K562 (cell line): Measurements from ENCODE around the gene CPPED1. TPM values are rescaled to one million over a fixed set of nuclear protein-coding genes. Genes with fewer than 3 reads are reported as not detected.

ENCODE experiments used
- ATAC-seq: fragments of 200-7000 bp; cut with Tn5 transposase; 3 replicates; pipeline ENCODE4 v1.9.1; 2020; ENCODE audit warnings: moderate library complexity
- BruUV-seq: library from RNA; stranded (reverse); fragments of 400-500 nt; replicated peaks from 2 replicates; lab custom pipeline; 2021; lab: Mats Ljungman, UMichigan
- CTCF ChIA-PET: fragments of 300-600 bp; formaldehyde crosslinking; extraction: SDS; loops from one replicate; lab custom pipeline; 2021; ENCODE audit warnings: low intra/inter-chr PET ratio; lab: Yijun Ruan, JAX
- POLR2A ChIA-PET: fragments of 300-600, 350-650 bp; sonication (Branson Sonifier 250); formaldehyde crosslinking; extraction: SDS; loops from one replicate; lab custom pipeline; 2021; ENCODE audit warnings: antibody characterized with exemption, inconsistent platforms; lab: Yijun Ruan, JAX
- DNase-seq, 4 experiments: peaks; one replicate each; pipeline versions ENCODE4 v3.0.0 to v3.0.0-alpha.2; 2011 to 2018; ENCODE audit warnings: low spot score in 3 of 4, mixed read lengths in 3 of 4; ENCODE audit errors: extremely low read depth in 1 of 4
- FAIRE-seq: peaks from 2 replicates; lab custom pipeline; 2011; peaks lifted over from hg19 to GRCh38; lab: Jason Lieb, UNC
- H2AFZ ChIP-seq: 2 replicates; pipeline ENCODE4 v1.6.0; 2011; ENCODE audit warnings: low read depth, low read length, control low read depth, inconsistent platforms
- H3K27ac ChIP-seq: fragments of 200-600 bp; 3 replicates; pipeline ENCODE4 v1.8.0; 2011; ENCODE audit warnings: low read depth, mild to moderate bottlenecking, control low read depth, inconsistent platforms, low read length, moderate library complexity, mixed read lengths; ENCODE audit errors: extremely low read depth
- H3K27me3 ChIP-seq, 2 experiments: fragments of 300-600 bp in 1 of 2; 2 replicates in 1 of 2; 3 replicates in 1 of 2; pipeline versions ENCODE4 v1.6.0 to v1.8.0; 2011; ENCODE audit warnings: inconsistent platforms in 2 of 2, low read length in 2 of 2, mild to moderate bottlenecking in 1 of 2, mixed read lengths in 1 of 2, moderate library complexity in 1 of 2; ENCODE audit not compliant: control insufficient read depth in 2 of 2, insufficient read depth in 2 of 2
- H3K36me3 ChIP-seq: fragments of 300-600 bp; 3 replicates; pipeline ENCODE4 v1.8.0; 2011; ENCODE audit warnings: mild to moderate bottlenecking, low read length, inconsistent platforms; ENCODE audit not compliant: control insufficient read depth, insufficient read depth
- H3K4me1 ChIP-seq, 2 experiments: fragments of 200-600 bp in 1 of 2; replicated peaks in 1 of 2; 2 replicates in 1 of 2; 3 replicates in 1 of 2; pipeline versions ENCODE4 v1.5.1 to v1.8.0; 2011; ENCODE audit warnings: inconsistent platforms in 2 of 2, low read length in 2 of 2, mild to moderate bottlenecking in 1 of 2, mixed read lengths in 1 of 2, moderate library complexity in 1 of 2; ENCODE audit not compliant: control insufficient read depth in 2 of 2, insufficient read depth in 2 of 2
- H3K4me2 ChIP-seq: 2 replicates; pipeline ENCODE4 v1.6.1; 2011; ENCODE audit warnings: low read length, control low read depth, inconsistent platforms, mixed read lengths; ENCODE audit not compliant: insufficient read depth
- H3K4me3 ChIP-seq: fragments of 200-600 bp; sonication (generic), shearing (Covaris generic); 2 replicates; pipeline ENCODE4 v1.5.1; 2016; ENCODE audit warnings: control low read depth, inconsistent platforms
- H3K79me2 ChIP-seq: fragments of 200-600 bp; 3 replicates; pipeline ENCODE4 v1.8.0; 2011; ENCODE audit warnings: low read length, inconsistent platforms; ENCODE audit not compliant: control insufficient read depth, insufficient read depth
- H3K9ac ChIP-seq, 2 experiments: 2 replicates each; pipeline versions ENCODE4 v1.6.0 to v1.6.1; 2011; ENCODE audit warnings: low read depth in 2 of 2, low read length in 2 of 2, control low read depth in 1 of 2, inconsistent platforms in 1 of 2, mild to moderate bottlenecking in 1 of 2, mixed read lengths in 1 of 2; ENCODE audit not compliant: insufficient read depth in 1 of 2
- H3K9me1 ChIP-seq: one replicate; pipeline ENCODE4 v1.6.0; 2011; ENCODE audit warnings: inconsistent platforms, mild to moderate bottlenecking, low read length, moderate library complexity; ENCODE audit not compliant: control insufficient read depth, insufficient read depth
- H3K9me3 ChIP-seq: replicated peaks from 2 replicates; pipeline ENCODE4 v1.5.1; 2011; ENCODE audit warnings: low read depth, low read length, inconsistent platforms; ENCODE audit not compliant: control insufficient read depth, insufficient read depth
- H4K20me1 ChIP-seq: replicated peaks from 2 replicates; pipeline ENCODE4 v1.6.1; 2011; ENCODE audit warnings: low read length, inconsistent platforms, mixed read lengths; ENCODE audit not compliant: control insufficient read depth, insufficient read depth
- CBFA2T3 ChIP-seq: fragments of 450-650 bp; IDR thresholded peaks from 2 replicates; pipeline ENCODE4 v1.6.1; 2017
- CBX3 ChIP-seq, 2 experiments: IDR thresholded peaks; 1 replicate in 1 of 2; 2 replicates in 1 of 2; pipeline ENCODE4 v1.6.1; 2012; ENCODE audit warnings: inconsistent platforms in 2 of 2, low read length in 2 of 2, borderline replicate concordance in 1 of 2, control low read depth in 1 of 2
- CREBBP ChIP-seq: IDR thresholded peaks from one replicate; pipeline ENCODE4 v1.6.1; 2012; ENCODE audit warnings: low read depth, mild to moderate bottlenecking, control low read depth, inconsistent platforms, low read length
- DPF2 ChIP-seq: fragments of 450-650 bp; IDR thresholded peaks from 2 replicates; pipeline ENCODE4 v1.6.1; 2016
- GABPA ChIP-seq: fragments of 200-800 bp; sonication (Bioruptor generic); conservative IDR thresholded peaks from 2 replicates; pipeline ENCODE4 v1.6.1; 2016; ENCODE audit warnings: low read depth, missing genetic modification characterization, missing compliant biosample characterization
- HDAC1 ChIP-seq, 2 experiments: fragments of 450-650 bp; IDR thresholded peaks; 2 replicates each; pipeline ENCODE4 v1.6.1; 2016 to 2017; ENCODE audit warnings: inconsistent platforms in 1 of 2, mild to moderate bottlenecking in 1 of 2, moderate library complexity in 1 of 2
- KLF13 ChIP-seq: fragments of 450-650 bp; IDR thresholded peaks from 2 replicates; pipeline ENCODE4 v1.6.1; 2016; ENCODE audit warnings: missing genetic modification characterization, low read depth, mild to moderate bottlenecking, missing compliant biosample characterization, moderate library complexity, borderline replicate concordance
- MAFF ChIP-seq: IDR thresholded peaks from 2 replicates; pipeline ENCODE4 v1.6.1; 2012; ENCODE audit warnings: low read length, improper control_type of control experiment
- MIER1 ChIP-seq: fragments of 450-650 bp; IDR thresholded peaks from 2 replicates; pipeline ENCODE4 v1.6.1; 2016; ENCODE audit warnings: antibody characterized with exemption, mild to moderate bottlenecking, low read depth
- SMARCA4 ChIP-seq: fragments of 450-650 bp; IDR thresholded peaks from 2 replicates; pipeline ENCODE4 v1.6.1; 2016
- TARDBP ChIP-seq: fragments of 450-650 bp; IDR thresholded peaks from 2 replicates; pipeline ENCODE4 v1.6.1; 2016
- XRCC5 ChIP-seq: fragments of 200-400 bp; formaldehyde crosslinking; IDR thresholded peaks from 2 replicates; pipeline ENCODE4 v1.6.1; 2017; ENCODE audit warnings: low read depth, mild to moderate bottlenecking, low read length
- WGBS: fragments of 100-300 bp; shearing (Covaris generic); methylation state at CpG from one replicate; pipeline ENCODE4 v1.1.6; 2016; ENCODE audit warnings: low coverage, mixed read lengths; ENCODE audit not compliant: insufficient coverage; ENCODE audit errors: missing lambda C conversion rate; 5-methylcytosine and 5-hydroxymethylcytosine counted together
- in situ Hi-C: fragments of 300-500 bp; cut with MboI; formaldehyde crosslinking; loops from 4 replicates; pipeline ENCODE4 v1.15.0; 2018; ENCODE audit warnings: inconsistent platforms, mixed read lengths
- intact Hi-C: fragments of 100-400 bp; cut with micrococcal nuclease; formaldehyde crosslinking; loops from 2 replicates; pipeline ENCODE4 v1.14.2; 2022
- polyA plus RNA-seq, 8 experiments: library from polyadenylated mRNA; depleted of rRNA in 4 of 8; stranded (reverse) in 5 of 8; unstranded in 3 of 8; fragments of >200 nt; fragmentation: Nextera tagmentation in 2 of 8; fragmentation: Illumina TruSeq in 1 of 8; extraction: Ambion mirVana in 2 of 8; extraction: Trizol in 1 of 8; gene quantifications; 2 replicates each; pipeline versions ENCODE4 v1.2.1 to v1.2.3, GENCODE V29; 2011 to 2014; ENCODE audit warnings: inconsistent platforms in 1 of 8, missing spikeins in 1 of 8
- total RNA-seq, 7 experiments: library from RNA; depleted of rRNA in 6 of 7; stranded (reverse); fragments of >200 nt in 6 of 7; fragmentation: Illumina TruSeq in 2 of 7; extraction: Trizol in 2 of 7; gene quantifications; 2 replicates each; pipeline versions ENCODE4 v1.2.1 to v1.2.3, GENCODE V29; 2011 to 2021; ENCODE audit warnings: low replicate concordance in 1 of 7
- TF ChIP-seq, protein P1 (sequence below): IDR thresholded peaks from 3 replicates; pipeline ENCODE4 v1.6.1; 2011; ENCODE audit warnings: borderline replicate concordance, mild to moderate bottlenecking, moderate library complexity; ENCODE audit not compliant: insufficient read length; ENCODE audit errors: extremely low read depth

CPPED1 gene
- total and polyA plus RNA-seq, 9 of the 15 experiments (the other 6 are each of a cell fraction or from before 2014, with no cell fraction given), result 7.5 to 25.7 (median 16.9) TPM

GRCh38 chr16:12784076-12784475, 19.6 kb downstream of the CPPED1 start:
- POLR2A ChIA-PET, result interaction anchor here (0.8 to 1.0 kb wide), 3 partner anchors 9 to 19 kb away, joined by 3 to 4 read pairs (median 3); partner anchors contain the start of gene CPPED1
- DNase-seq (no peak), FAIRE-seq (no peak), ATAC-seq (no peak)
- no peak overlapping the region for H3K4me2 ChIP-seq
- BruUV-seq, result no TSS peak
- no peak for TF ChIP-seq CREBBP
- no peak for TF ChIP-seq XRCC5
- no peak for TF ChIP-seq MAFF
- 0 out of 3 replicates have a peak, but pooled peaks of 1 of the 2 experiments have one; percentile 26 for TF ChIP-seq CBX3 (IDR thresholded peaks at IDR 0.05; ENCODE audit: borderline replicate concordance in 1 of 2, low read length in 2 of 2)
- H3K9me1 ChIP-seq, result no peaks in the 10 kb centered on the region
- H3K4me1 ChIP-seq, result no peaks in the 10 kb centered on the region
- no peaks in the 10 kb centered on the region for H4K20me1 ChIP-seq
- intact Hi-C loops, result no loop called here
- H3K27ac ChIP-seq, result no peak overlapping the region
- no peaks in the 10 kb centered on the region; the same call in 1 of the 3 replicates for H3K79me2 ChIP-seq
- in situ Hi-C loops, result no loop called here
- no peaks in the 10 kb centered on the region for H3K27me3 ChIP-seq
- H3K9me3 ChIP-seq, result peaks cover 4% of the 10 kb centered on the region; the same call in 1 of the 2 replicates
- H3K36me3 ChIP-seq, result peaks cover 19% of the 10 kb centered on the region; the same call in 2 of the 3 replicates
- no peak overlapping the region for H2AFZ ChIP-seq
- CTCF ChIA-PET, result no interaction called here
- H3K4me3 ChIP-seq, result no peak overlapping the region
- no peak overlapping the region for H3K9ac ChIP-seq

DNA sequence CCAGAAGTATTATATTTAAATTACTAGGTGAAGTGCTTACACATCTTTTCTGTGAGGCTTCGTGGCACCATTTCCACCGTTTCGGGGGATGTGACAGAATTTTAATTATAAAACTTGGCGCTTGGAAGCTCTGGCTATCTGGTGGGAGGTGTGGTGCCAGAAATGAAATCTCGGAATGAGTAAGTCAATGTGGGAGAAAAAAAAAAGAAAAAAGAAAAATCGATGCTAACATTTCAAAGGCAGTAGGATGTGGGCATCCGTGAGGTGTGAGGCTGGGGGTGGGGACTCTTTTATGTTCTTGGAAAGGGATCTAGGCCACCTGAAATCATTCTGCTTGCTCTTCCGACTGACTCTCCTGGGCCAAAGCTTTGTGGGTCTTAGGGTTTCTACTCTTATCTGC, 21.9 kb downstream of the CPPED1 start:
- Histone ChIP-seq H3K9ac (no peak overlapping the region), H4K20me1 (no peaks in the 10 kb centered on the region), H3K9me1 (no peaks in the 10 kb centered on the region), H3K9me3 (peaks cover 4% of the 10 kb centered on the region; the same call in 1 of the 2 replicates), H2AFZ (no peak overlapping the region), H3K79me2 (no peaks in the 10 kb centered on the region; the same call in 1 of the 3 replicates), H3K4me3 (no peak overlapping the region), H3K36me3 (peaks cover 21% of the 10 kb centered on the region; the same call in 2 of the 3 replicates), H3K27ac (no peak overlapping the region), H3K4me2 (no peak overlapping the region), H3K27me3 (no peaks in the 10 kb centered on the region), H3K4me1 (no peaks in the 10 kb centered on the region)
- intact Hi-C loops, result no loop called here
- in situ Hi-C loops, result no loop called here
- DNase-seq, result no peak
- WGBS, result 87% methylated on average over 8 of the region's 8 CpGs
- POLR2A ChIA-PET, result interaction anchor here (0.7 to 0.9 kb wide), 2 partner anchors 9 to 92 kb away, joined by 3 read pairs; no protein-coding TSS in a partner anchor
- CTCF ChIA-PET, result no interaction called here
- no peak for FAIRE-seq
- no peak for ATAC-seq
- BruUV-seq, result no TSS peak
- TF ChIP-seq SMARCA4, result no peak
- TF ChIP-seq, protein P1, sequence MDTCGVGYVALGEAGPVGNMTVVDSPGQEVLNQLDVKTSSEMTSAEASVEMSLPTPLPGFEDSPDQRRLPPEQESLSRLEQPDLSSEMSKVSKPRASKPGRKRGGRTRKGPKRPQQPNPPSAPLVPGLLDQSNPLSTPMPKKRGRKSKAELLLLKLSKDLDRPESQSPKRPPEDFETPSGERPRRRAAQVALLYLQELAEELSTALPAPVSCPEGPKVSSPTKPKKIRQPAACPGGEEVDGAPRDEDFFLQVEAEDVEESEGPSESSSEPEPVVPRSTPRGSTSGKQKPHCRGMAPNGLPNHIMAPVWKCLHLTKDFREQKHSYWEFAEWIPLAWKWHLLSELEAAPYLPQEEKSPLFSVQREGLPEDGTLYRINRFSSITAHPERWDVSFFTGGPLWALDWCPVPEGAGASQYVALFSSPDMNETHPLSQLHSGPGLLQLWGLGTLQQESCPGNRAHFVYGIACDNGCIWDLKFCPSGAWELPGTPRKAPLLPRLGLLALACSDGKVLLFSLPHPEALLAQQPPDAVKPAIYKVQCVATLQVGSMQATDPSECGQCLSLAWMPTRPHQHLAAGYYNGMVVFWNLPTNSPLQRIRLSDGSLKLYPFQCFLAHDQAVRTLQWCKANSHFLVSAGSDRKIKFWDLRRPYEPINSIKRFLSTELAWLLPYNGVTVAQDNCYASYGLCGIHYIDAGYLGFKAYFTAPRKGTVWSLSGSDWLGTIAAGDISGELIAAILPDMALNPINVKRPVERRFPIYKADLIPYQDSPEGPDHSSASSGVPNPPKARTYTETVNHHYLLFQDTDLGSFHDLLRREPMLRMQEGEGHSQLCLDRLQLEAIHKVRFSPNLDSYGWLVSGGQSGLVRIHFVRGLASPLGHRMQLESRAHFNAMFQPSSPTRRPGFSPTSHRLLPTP, result no peak
- TF ChIP-seq CBFA2T3, result no peak
- TF ChIP-seq DPF2, result no peak
- no peak for TF ChIP-seq TARDBP
- TF ChIP-seq GABPA (tag), result no peak
- TF ChIP-seq MIER1, result no peak
- no peak for TF ChIP-seq KLF13
- no peak for TF ChIP-seq HDAC1 (IDR thresholded peaks at IDR 0.05)
